ENCODE measurements around the gene MEX3D.

Gene MEX3D

DNA sequence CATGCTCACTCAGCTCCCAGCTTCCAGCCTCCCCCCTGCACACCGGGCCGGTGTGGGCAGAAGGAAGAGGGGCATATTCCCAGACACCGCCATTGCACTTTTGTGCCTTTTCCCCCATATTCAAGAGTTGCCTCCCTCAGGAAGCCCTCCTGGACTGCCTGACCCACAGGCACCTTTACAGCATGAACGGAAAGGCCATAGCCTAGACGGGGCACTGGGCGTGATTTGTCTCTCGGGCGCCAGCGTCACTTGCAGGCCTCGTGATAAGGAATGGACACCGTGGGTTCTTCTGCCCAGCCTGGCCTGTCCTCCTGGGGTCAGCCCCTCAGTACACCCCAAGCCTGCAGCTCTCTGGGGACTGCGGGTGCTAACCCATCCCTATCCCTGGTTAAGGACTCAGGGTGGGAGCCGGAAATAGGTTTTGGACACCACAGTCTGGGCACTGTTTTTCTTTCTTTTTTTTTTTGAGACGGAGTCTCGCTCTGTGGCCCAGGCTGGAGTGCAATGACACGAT is 38.1 kb upstream of the MEX3D start:
- TF ChIP-seq GATA1 (IDR thresholded peaks at IDR 0.05; ENCODE audit: low read depth, low read length): no peak
- TF ChIP-seq POLR2A (IDR thresholded peaks at IDR 0.05; ENCODE audit: low read length): no peak
- no peak for DNase-seq

DNA sequence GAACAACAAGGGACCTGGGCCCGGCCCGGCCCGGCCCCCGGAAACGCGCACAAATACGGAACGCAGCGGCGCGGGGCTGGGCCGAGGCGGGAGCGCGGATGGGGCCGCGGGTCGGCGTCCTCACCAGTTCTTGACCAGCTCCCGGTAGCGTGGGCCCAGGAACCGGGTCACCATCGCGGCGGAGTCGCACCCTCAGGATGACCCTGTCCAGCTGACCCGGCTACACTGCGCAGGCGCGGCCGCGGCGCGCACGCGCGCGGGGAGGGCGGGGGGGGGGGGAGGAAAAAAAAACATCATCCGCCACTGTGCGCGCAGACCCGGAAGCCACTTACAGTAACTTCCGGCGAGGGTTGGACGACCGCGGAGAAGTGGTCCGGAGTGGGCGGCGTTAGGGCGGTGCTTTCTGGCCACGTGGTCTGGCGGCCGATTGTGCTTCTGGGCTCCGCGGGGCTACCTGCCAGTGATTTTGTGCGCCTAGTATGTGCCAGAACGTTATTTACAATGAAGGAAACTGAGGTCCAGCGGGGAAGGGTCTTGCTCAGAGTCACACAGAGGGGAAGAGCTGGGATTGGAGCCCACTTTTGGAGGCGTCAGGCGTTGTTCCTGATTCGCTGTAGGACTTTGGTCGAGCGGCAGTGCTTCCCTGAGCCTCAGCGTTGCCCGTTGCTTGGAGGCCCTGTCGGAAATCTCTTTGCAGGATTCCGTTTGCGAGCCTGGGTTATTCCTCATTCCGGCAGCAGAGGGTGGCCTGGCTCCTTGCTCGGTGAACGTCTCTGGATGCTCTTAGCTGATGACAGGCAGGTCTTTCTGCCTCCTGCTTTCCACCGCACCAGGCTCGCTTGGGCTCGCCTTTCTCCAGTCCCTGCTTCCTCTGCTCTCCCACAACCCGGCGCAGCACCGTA is 37.4 kb upstream of the MEX3D start, which contains the start of gene UQCR11:
TSS of gene UQCR11 (minus strand) at position 227 of the 902 bp plus-strand sequence. CDS start at position 174, 53 bp downstream.
- DNase-seq: peak; percentile 96 to 97
- TF ChIP-seq GATA1 (IDR thresholded peaks at IDR 0.05; ENCODE audit: low read depth, low read length) (no peak), POLR2A (IDR thresholded peaks at IDR 0.05; ENCODE audit: low read length) (peak; percentile 54)

DNA sequence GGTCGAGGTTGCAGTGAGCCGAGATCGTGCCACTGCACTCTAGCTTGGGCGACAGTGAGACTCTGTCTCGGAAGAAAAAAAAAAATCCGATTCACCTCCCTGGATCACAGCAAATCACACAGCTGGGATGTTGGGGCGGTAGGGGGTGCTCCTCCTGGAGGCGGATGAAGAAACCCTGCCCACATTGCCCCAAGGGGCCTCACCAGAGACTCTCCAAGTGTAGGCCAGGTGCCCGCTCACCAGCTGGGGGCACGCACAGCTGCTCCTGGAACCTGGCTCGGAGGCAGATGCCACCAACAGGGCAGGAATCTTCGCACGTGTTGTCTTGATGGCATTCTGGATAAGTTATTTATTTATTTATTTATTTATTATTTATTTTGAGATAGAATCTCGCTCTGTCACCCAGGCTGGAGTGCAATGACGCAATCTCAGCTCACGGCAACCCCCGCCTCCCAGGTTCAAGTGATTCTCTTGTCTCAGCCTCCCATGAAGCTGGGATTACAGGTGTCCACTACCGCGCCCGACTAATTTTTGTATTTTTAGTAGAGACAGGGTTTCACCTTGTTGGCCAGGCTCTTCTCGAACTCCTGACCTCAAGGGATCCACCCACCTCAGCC is 34.1 kb upstream of the MEX3D start:
- DNase-seq: no peak
- TF ChIP-seq GATA1 (IDR thresholded peaks at IDR 0.05; ENCODE audit: low read depth, low read length): no peak
- TF ChIP-seq POLR2A (IDR thresholded peaks at IDR 0.05; ENCODE audit: low read length): no peak

DNA sequence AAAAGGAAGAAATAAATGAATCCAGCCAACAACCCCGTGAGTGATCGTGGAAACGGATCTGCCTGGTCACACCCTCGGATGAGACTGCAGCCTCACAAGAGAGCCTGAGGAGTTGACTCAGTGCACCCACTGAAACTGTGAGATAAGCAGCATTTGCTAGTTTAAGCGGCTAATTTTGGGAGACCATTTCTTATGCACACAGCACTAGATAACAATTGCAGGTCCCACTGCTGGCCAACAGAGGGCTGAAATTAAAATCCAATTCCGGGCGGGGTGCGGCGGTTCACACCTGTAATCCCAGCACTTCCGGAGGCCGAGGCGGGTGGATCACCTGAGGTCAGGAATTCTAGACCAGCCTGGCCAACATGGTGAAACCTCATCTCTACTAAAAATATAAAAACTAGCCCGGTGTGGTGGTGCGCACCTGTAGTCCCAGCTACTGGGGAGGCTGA is 33.5 kb upstream of the MEX3D start:
- DNase-seq: peak; percentile 72 to 80
- TF ChIP-seq GATA1 (IDR thresholded peaks at IDR 0.05; ENCODE audit: low read depth, low read length) (no peak), POLR2A (IDR thresholded peaks at IDR 0.05; ENCODE audit: low read length) (peak; percentile 34)

DNA sequence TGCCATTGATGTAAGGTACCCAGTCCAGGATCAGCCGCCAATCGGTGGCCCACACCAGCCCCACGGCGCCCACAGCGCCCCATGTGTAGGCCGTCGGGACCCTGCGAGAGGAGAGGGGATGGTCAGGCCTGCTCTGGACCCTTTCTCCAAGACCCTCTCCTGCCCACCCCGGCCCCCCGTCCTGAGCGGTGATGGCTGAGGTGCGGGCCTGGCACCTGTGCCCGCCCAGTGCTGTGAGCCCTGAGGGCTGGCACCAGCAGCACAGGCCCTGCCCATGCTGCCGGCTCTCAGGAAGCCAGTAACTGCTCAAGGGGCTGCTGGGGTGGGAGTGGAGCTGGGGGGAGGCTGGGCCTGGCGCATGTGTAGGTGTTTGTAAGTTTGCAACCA is 31.3 kb upstream of the MEX3D start:
- no peak for TF ChIP-seq POLR2A (IDR thresholded peaks at IDR 0.05; ENCODE audit: low read length)
- no peak for TF ChIP-seq GATA1 (IDR thresholded peaks at IDR 0.05; ENCODE audit: low read depth, low read length)

DNA sequence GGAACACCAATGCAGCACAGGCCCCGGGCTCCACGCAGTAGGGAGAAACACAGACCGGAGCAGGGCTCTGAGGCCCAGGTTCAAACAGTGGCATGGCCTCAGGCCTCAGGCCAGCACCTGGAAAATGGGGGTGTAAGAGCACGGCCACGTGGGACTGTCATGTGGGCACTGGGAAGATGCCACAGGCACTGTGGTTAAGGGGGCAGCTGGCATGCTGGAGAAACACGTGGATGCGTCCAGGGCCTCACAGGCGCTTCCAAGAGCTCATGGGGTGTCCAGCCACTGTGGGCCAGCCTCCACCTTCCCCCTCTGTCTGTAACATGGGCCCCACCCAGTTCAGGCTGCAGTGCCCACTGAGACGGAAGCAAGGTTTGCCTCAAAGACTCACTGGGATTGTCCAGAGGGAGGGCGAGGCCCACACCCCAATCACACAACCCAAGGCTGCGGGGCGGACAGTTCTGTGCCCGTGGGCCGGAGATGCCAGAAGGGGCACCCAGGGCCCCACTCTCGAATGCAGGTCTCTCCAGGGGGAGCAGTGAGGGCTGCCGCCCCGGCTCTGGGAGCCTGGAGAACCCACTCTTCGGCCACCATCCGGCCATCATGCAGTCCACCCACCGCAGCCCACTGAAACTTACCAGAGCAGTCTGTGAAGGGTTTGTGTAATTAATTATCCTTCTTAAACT is 30.8 kb upstream of the MEX3D start:
- DNase-seq: no peak
- no peak for TF ChIP-seq GATA1 (IDR thresholded peaks at IDR 0.05; ENCODE audit: low read depth, low read length)
- TF ChIP-seq POLR2A (IDR thresholded peaks at IDR 0.05; ENCODE audit: low read length): no peak

More for the DNA sequence above, 31.3 kb upstream of the MEX3D start:
- no peak for DNase-seq

DNA sequence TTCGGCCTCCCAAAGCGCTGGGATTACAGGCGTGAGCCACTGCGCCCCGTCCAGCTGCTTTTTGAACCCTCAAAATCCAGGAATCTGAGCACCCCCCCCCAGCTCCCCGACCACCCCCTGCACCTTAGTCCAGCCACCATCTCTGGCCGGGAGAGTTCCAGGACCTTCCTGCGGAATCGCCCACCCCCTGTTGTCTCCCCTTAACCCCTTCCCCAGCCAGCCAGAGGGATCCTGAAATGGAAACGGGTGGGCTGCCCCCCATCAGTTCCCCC is 25.3 kb upstream of the MEX3D start:
- no peak for TF ChIP-seq POLR2A (IDR thresholded peaks at IDR 0.05; ENCODE audit: low read length)
- no peak for TF ChIP-seq GATA1 (IDR thresholded peaks at IDR 0.05; ENCODE audit: low read depth, low read length)
- no peak for DNase-seq

DNA sequence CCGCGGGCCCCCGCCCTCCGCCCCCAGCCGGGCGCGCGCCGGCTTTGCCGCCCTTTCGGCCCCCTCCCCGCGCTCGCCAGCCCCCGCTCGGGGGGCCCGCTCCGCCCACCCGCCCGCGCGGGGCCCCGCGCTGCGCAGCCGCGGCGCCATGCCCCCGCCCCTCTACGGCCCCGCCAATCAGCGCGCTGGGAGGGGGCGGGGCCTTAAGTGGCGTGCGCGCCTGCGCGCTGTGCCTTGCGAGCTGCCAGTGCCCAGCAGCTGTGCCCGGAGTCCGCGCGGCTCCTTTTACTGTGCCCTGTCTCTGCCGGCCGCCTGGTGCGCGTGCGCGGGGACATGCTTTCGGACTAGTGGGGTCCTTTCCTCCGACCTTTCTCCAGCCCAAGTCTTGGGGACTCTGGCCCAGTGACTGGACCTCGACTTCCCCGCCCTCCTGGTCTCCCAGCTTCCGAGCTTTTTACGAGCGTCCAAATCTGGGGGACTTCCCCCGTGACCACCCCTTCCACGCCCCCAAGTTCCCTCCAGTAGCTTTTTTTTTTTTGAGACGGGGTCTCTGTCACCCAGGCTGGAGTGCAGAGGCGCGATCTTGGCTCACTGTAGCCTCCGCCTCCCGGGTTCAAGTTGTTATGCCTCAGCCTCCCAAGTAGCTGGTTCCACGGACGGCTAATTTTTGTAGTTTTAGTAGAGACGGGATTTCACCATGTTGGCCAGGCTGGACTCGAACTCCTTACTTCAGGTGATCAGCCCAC is 24.8 kb upstream of the MEX3D start, which contains the start of gene MBD3:
TSS of gene MBD3 (minus strand) at position 111 of the 746 bp plus-strand sequence. CDS start 234 bp downstream, outside the sequence.
- DNase-seq: peak; percentile 95 to 97
- TF ChIP-seq POLR2A (IDR thresholded peaks at IDR 0.05; ENCODE audit: low read length) (peak; percentile 67), GATA1 (IDR thresholded peaks at IDR 0.05; ENCODE audit: low read depth, low read length) (no peak)

DNA sequence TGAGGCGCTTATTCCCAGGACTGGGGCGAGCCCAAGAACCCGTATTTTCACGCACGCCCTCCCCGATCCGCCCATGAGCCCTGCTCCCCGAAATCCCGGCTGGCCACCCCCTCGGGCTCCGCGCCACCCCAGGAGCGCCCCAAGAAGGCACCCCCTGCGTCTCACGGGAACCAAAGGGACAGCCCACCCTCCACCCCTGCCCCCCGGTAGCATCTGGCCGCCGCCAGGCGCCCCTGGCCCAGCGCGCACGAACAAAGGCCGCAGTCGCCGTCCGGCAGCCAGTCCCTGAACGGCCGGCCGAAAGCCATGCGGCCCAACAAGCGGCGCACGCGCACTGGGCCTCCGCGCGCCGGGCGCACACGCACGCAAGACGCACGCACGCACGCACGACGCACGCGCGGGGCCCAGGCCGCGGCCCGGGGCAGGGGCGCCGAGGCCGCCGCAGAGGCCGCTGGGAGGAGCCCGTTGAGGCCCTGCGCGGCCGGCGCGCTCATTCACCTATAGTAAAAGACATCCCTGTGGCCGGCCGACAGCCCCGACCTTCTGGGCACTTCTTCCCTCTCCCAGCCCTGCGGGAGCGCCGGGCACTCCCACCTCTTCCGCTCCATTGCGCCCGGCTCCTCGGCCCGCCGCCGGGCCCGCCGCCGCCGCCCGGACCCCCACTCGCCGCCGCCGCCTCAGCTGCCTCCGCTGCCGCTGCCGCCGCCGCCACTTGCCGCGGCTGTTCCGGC is 24.1 kb upstream of the MEX3D start:
- DNase-seq: peak; percentile 95 to 96
- no peak for TF ChIP-seq GATA1 (IDR thresholded peaks at IDR 0.05; ENCODE audit: low read depth, low read length)
- TF ChIP-seq POLR2A (IDR thresholded peaks at IDR 0.05; ENCODE audit: low read length): peak; percentile 77

DNA sequence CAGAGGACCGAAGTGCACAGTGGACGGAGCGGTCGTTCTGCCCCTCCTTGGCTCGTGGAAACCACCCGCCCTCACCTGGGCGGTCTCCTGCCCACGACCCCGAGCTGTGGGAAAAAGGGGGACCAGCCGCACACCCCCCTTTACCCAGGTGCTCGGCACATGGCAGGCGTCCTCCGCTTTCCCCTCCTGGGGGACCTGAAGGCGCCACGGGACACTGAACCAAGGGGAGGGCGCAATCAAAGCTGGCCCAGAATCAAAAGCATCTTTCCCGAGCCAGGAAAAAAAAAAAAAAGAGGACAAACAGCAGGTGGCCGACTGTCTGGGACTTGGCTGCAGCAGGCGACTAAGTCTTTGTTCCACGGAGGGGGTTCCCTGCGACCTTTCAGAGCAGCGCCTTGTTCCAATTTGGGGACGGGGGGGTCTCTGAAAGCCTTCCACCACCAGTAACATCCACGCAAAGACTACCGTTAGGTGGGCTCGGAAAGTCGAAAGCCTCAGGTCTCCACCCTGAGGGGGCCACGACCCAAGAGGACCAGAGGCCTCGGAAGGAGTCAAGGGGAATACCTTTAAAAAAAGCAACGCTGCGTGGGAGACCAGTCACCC is 23.4 kb upstream of the MEX3D start:
- TF ChIP-seq POLR2A (IDR thresholded peaks at IDR 0.05; ENCODE audit: low read length) (no peak), GATA1 (IDR thresholded peaks at IDR 0.05; ENCODE audit: low read depth, low read length) (no peak)
- no peak for DNase-seq

DNA sequence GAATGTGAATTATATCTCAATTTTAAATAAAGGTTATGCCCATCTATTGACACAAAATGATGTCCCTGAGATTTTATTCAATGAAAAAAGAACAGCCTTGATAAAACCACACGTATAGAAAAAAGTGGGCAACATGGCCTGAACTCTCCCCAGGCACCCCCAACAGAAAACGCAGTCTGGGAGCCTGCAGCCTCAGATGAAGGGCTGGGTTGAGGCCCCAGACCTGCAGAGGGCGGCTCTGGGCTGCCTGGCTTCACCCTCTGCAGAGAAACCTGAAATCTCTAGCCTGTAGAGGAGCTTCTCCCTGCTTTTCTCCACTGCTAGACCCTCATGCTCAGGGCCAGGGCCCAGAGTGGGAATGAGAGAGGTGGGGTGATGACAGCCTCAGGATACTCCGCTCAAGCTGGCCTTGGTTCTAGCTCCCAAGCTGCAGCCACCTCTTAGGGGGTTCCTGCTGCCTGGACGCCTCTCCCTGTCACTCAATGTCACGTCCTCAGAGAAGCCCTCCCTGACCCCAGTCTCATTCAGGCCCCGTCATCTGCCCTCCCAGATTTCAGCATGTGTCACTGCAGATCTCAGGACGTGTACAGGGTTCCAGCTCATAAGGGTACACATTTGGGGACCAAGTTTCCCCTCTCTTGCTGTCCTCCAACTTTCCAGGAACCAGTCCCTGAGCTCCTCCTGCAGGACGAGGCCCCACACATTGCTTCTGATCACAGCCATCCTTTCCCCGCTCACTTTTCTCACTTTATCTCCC is 22.7 kb upstream of the MEX3D start:
- TF ChIP-seq POLR2A (IDR thresholded peaks at IDR 0.05; ENCODE audit: low read length) (peak; percentile 7), GATA1 (IDR thresholded peaks at IDR 0.05; ENCODE audit: low read depth, low read length) (no peak)
- DNase-seq: peak; percentile 61

DNA sequence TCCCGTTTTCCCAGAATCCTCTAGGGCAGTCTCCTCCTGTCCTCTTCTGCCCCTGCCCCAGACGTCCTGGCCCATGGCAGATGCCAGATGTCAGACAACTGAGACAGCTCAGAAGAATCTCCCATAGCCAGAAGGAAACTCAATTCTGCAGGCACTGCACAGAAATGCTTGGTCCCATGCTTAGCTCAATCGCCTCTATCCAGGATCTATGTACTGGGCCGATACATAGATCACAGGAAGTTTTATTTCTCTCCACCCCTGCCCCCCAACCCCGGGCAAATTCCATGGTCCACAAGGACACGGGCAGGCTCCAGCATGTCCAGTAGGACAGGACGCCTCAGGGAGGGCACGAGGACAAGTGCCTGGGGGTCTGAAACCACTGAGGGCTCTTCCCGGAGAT is 19.7 kb upstream of the MEX3D start:
- no peak for DNase-seq
- no peak for TF ChIP-seq GATA1 (IDR thresholded peaks at IDR 0.05; ENCODE audit: low read depth, low read length)
- TF ChIP-seq POLR2A (IDR thresholded peaks at IDR 0.05; ENCODE audit: low read length): no peak

Measured in erythroblast (primary cell).